CD4-positive, alpha-beta T cell (primary cell): ENCODE data around the gene NAV2. TPM values are rescaled to one million over a fixed set of nuclear protein-coding genes. Genes with fewer than 3 reads are reported as not detected.

ENCODE experiments used
- ATAC-seq: fragments of 200-7000 bp; cut with Tn5 transposase; one replicate; pipeline ENCODE4 v1.10.0; 2022; ENCODE audit warnings: mild to moderate bottlenecking; ENCODE audit not compliant: poor library complexity
- CTCF ChIA-PET: fragments of 350-600 bp; sonication (Branson Sonifier 250); formaldehyde crosslinking; loops from one replicate; lab custom pipeline; 2021; ENCODE audit warnings: antibody characterized with exemption, inconsistent platforms; lab: Charles Lee
- POLR2A ChIA-PET: fragments of 350-600 bp; sonication (Branson Sonifier 250); formaldehyde crosslinking; loops from one replicate; lab custom pipeline; 2021; ENCODE audit warnings: antibody characterized with exemption, inconsistent platforms; lab: Charles Lee
- DNase-seq, 14 experiments: peaks; one replicate each; pipeline ENCODE4 v3.0.0-alpha.2; 2013 to 2020; ENCODE audit warnings: mixed read lengths in 2 of 14
- H3K27ac ChIP-seq, 2 donors: one replicate each; pipeline versions ENCODE4 v1.5.1 to v1.7.0; 2013; ENCODE audit warnings: low read length in 2 of 2, low read depth in 1 of 2, mild to moderate bottlenecking in 1 of 2
- H3K27me3 ChIP-seq, 2 experiments: 1 replicate in 1 of 2; 2 replicates in 1 of 2; pipeline versions ENCODE4 v1.6.1 to v1.7.0; 2013; ENCODE audit warnings: low read length in 2 of 2, control low read depth in 1 of 2, mild to moderate bottlenecking in 1 of 2, moderate library complexity in 1 of 2; ENCODE audit not compliant: insufficient read depth in 2 of 2, control insufficient read depth in 1 of 2
- H3K36me3 ChIP-seq: one replicate; pipeline ENCODE4 v1.6.1; 2013; ENCODE audit warnings: low read length, control low read depth; ENCODE audit not compliant: insufficient read depth
- H3K4me1 ChIP-seq: one replicate; pipeline ENCODE4 v1.6.1; 2013; ENCODE audit warnings: low read length, control low read depth; ENCODE audit not compliant: insufficient read depth
- H3K4me3 ChIP-seq: one replicate; pipeline ENCODE4 v1.5.1; 2013; ENCODE audit warnings: mild to moderate bottlenecking, low read length, moderate library complexity
- H3K9me3 ChIP-seq, 2 experiments: 1 replicate in 1 of 2; 2 replicates in 1 of 2; pipeline versions ENCODE4 v1.6.1 to v1.7.0; 2013; ENCODE audit warnings: low read length in 2 of 2, mild to moderate bottlenecking in 2 of 2, control low read depth in 1 of 2, moderate library complexity in 1 of 2; ENCODE audit not compliant: control insufficient read depth in 1 of 2, insufficient read depth in 1 of 2
- H3K27ac Mint-ChIP-seq: one replicate; pipeline ENCODE4 v1.8.0; 2020; ENCODE audit warnings: mixed read lengths
- H3K27me3 Mint-ChIP-seq: one replicate; pipeline ENCODE4 v1.8.0; 2021; ENCODE audit warnings: mixed read lengths
- H3K36me3 Mint-ChIP-seq: one replicate; pipeline ENCODE4 v1.8.0; 2021; ENCODE audit warnings: low read depth, mixed read lengths
- H3K4me1 Mint-ChIP-seq: one replicate; pipeline ENCODE4 v1.8.0; 2021; ENCODE audit warnings: low read depth, mixed read lengths
- H3K4me3 Mint-ChIP-seq: one replicate; pipeline ENCODE4 v1.8.0; 2020; ENCODE audit warnings: mild to moderate bottlenecking, mixed read lengths
- H3K9me3 Mint-ChIP-seq: one replicate; pipeline ENCODE4 v1.8.0; 2020; ENCODE audit warnings: mixed read lengths
- CTCF ChIP-seq: fragments of 200-600 bp; IDR thresholded peaks from one replicate; pipeline ENCODE4 v1.8.0; 2022; ENCODE audit warnings: antibody characterized with exemption, mild to moderate bottlenecking
- intact Hi-C, 2 experiments: fragments of 100-400 bp; cut with DNase I in 1 of 2; cut with micrococcal nuclease in 1 of 2; formaldehyde crosslinking; loops; one replicate each; pipeline versions ENCODE4 v1.15.1 to v1.9.0; 2023 to 2025; cut with DNase I, micrococcal nuclease
- total RNA-seq, 174 experiments: library from RNA in 2 of 174; stranded (reverse) in 2 of 174; gene quantifications; one replicate each; pipeline ENCODE4 v1.2.3 and lab custom pipeline; 2021 to 2026

Gene NAV2
- total RNA-seq, 2 experiments from 2014 or later: 0.55 to 0.64 TPM

- Histone ChIP-seq H3K27ac (no peak overlapping the region), H3K27me3 (no peaks in the 10 kb centered on the region), H3K4me1 (no peaks in the 10 kb centered on the region), H3K9me3 (no peaks in the 10 kb centered on the region), H3K4me3 (no peak overlapping the region), H3K36me3 (no peaks in the 10 kb centered on the region)
- ChIA-PET POLR2A (no interaction called here), CTCF (no interaction called here)
- intact Hi-C loops: no loop called here
- H3K4me1 Mint-ChIP-seq: no peaks in the 10 kb centered on the region
- H3K27me3 Mint-ChIP-seq: peaks cover 14% of the 10 kb centered on the region
- no peak overlapping the region for H3K27ac Mint-ChIP-seq
- H3K9me3 Mint-ChIP-seq: no peaks in the 10 kb centered on the region
- no peaks in the 10 kb centered on the region for H3K36me3 Mint-ChIP-seq
- H3K4me3 Mint-ChIP-seq: no peak overlapping the region
- no peak for ATAC-seq
- TF ChIP-seq CTCF: no peak
- DNase-seq: no peak
Measured at GRCh38 chr11:19805376-19805775, 92.7 kb downstream of the NAV2 start.

GRCh38 chr11:19805827-19806226 lies 93.2 kb downstream of the NAV2 start:
- H3K36me3 ChIP-seq: no peaks in the 10 kb centered on the region
- no peak for TF ChIP-seq CTCF
- H3K9me3 ChIP-seq: no peaks in the 10 kb centered on the region
- no peaks in the 10 kb centered on the region for H3K27me3 ChIP-seq
- no peaks in the 10 kb centered on the region for H3K4me1 ChIP-seq
- intact Hi-C loops: no loop called here
- Mint-ChIP-seq H3K9me3 (no peaks in the 10 kb centered on the region), H3K27ac (no peak overlapping the region), H3K4me1 (no peaks in the 10 kb centered on the region), H3K36me3 (no peaks in the 10 kb centered on the region), H3K27me3 (peaks cover 14% of the 10 kb centered on the region), H3K4me3 (no peak overlapping the region)
- H3K27ac ChIP-seq: no peak overlapping the region
- no peak for DNase-seq
- CTCF ChIA-PET: no interaction called here
- no peak overlapping the region for H3K4me3 ChIP-seq
- no peak for ATAC-seq
- POLR2A ChIA-PET: no interaction called here

GRCh38 chr11:19806251-19806650 lies 93.6 kb downstream of the NAV2 start:
- intact Hi-C loops: no loop called here
- no peaks in the 10 kb centered on the region for H3K9me3 ChIP-seq
- H3K27ac Mint-ChIP-seq: no peak overlapping the region
- H3K4me1 Mint-ChIP-seq: no peaks in the 10 kb centered on the region
- H3K4me3 ChIP-seq: no peak overlapping the region
- peaks cover 14% of the 10 kb centered on the region for H3K27me3 Mint-ChIP-seq
- CTCF ChIA-PET: no interaction called here
- no peaks in the 10 kb centered on the region for H3K36me3 ChIP-seq
- no peak overlapping the region for H3K27ac ChIP-seq
- no peaks in the 10 kb centered on the region for H3K4me1 ChIP-seq
- ATAC-seq (no peak), DNase-seq (no peak)
- no peak for TF ChIP-seq CTCF
- H3K27me3 ChIP-seq: no peaks in the 10 kb centered on the region
- POLR2A ChIA-PET: no interaction called here
- no peak overlapping the region for H3K4me3 Mint-ChIP-seq
- H3K9me3 Mint-ChIP-seq: no peaks in the 10 kb centered on the region
- H3K36me3 Mint-ChIP-seq: no peaks in the 10 kb centered on the region
